HepG2 (cell line): ENCODE data around the gene SPC24. TPM values are rescaled to one million over a fixed set of nuclear protein-coding genes. Genes with fewer than 3 reads are reported as not detected.

Experiments used
- ARNTL ChIP-seq: sonication (generic); formaldehyde crosslinking; IDR thresholded peaks from 2 replicates; pipeline ENCODE4 v1.4.0; 2020; ENCODE audit warnings: mild to moderate bottlenecking, missing genetic modification reagents
- ASH2L ChIP-seq: fragments of 300-600, 200-600 bp; sonication (generic); IDR thresholded peaks from 2 replicates; pipeline ENCODE4 v1.7.0; 2017; ENCODE audit warnings: low read depth, mild to moderate bottlenecking, moderate library complexity, mixed read lengths, low read length; ENCODE audit not compliant: insufficient read length
- CEBPZ ChIP-seq: IDR thresholded peaks from 2 replicates; pipeline ENCODE4 v1.6.1; 2012; ENCODE audit warnings: low read length, improper control_type of control experiment
- E2F1 ChIP-seq: sonication (generic); formaldehyde crosslinking; IDR thresholded peaks from 2 replicates; pipeline ENCODE4 v1.5.0; 2020; ENCODE audit warnings: missing genetic modification reagents
- FOSL2 ChIP-seq: sonication (generic); formaldehyde crosslinking; IDR thresholded peaks from 2 replicates; pipeline ENCODE4 v1.4.0; 2020; ENCODE audit warnings: missing genetic modification reagents
- HIC2 ChIP-seq: sonication (generic); formaldehyde crosslinking; IDR thresholded peaks from 2 replicates; pipeline ENCODE4 v1.9.0; 2022; ENCODE audit warnings: low read depth, missing genetic modification reagents
- MAF1 ChIP-seq: sonication (generic); formaldehyde crosslinking; IDR thresholded peaks from 2 replicates; pipeline ENCODE4 v1.5.0; 2020; ENCODE audit warnings: missing genetic modification reagents, borderline replicate concordance
- SAFB2 ChIP-seq: sonication (generic); formaldehyde crosslinking; IDR thresholded peaks from 2 replicates; pipeline ENCODE4 v1.5.1; 2020; ENCODE audit warnings: missing genetic modification reagents, low read depth, mild to moderate bottlenecking, borderline replicate concordance
- SOX6 ChIP-seq, 2 experiments: fragments of 450-650 bp in 1 of 2; sonication (generic) in 1 of 2; formaldehyde crosslinking in 1 of 2; IDR thresholded peaks; 2 replicates each; pipeline versions ENCODE4 v1.4.0 to v1.6.1; 2017 to 2020; ENCODE audit warnings: antibody characterized with exemption in 1 of 2, mild to moderate bottlenecking in 1 of 2, missing genetic modification reagents in 1 of 2
- XBP1 ChIP-seq: sonication (generic); formaldehyde crosslinking; IDR thresholded peaks from 2 replicates; pipeline ENCODE4 v1.5.0; 2020; ENCODE audit warnings: missing genetic modification reagents
- ZKSCAN1 ChIP-seq: fragments of 150-350 bp; IDR thresholded peaks from 2 replicates; pipeline ENCODE4 v1.6.1; 2014; ENCODE audit warnings: low read length
- ZNF121 ChIP-seq: sonication (generic); formaldehyde crosslinking; IDR thresholded peaks from 2 replicates; pipeline ENCODE4 v1.5.0; 2020; ENCODE audit warnings: mild to moderate bottlenecking, missing genetic modification reagents
- ZNF235 ChIP-seq: sonication (generic); formaldehyde crosslinking; IDR thresholded peaks from 2 replicates; pipeline ENCODE4 v1.8.1; 2023; ENCODE audit warnings: mild to moderate bottlenecking, missing genetic modification reagents, borderline replicate concordance
- ZNF274 ChIP-seq: sonication (generic); formaldehyde crosslinking; IDR thresholded peaks from 2 replicates; pipeline ENCODE4 v1.5.1; 2020; ENCODE audit warnings: mild to moderate bottlenecking, missing genetic modification reagents
- ZNF503 ChIP-seq: sonication (generic); formaldehyde crosslinking; IDR thresholded peaks from 2 replicates; pipeline ENCODE4 v1.4.0; 2020; ENCODE audit warnings: missing genetic modification reagents
- polyA plus RNA-seq, 8 experiments: library from polyadenylated mRNA; depleted of rRNA in 3 of 8; stranded (reverse) in 7 of 8; unstranded in 1 of 8; fragments of >200 nt; fragmentation: Illumina TruSeq in 4 of 8; extraction: Trizol in 4 of 8; gene quantifications; 2 replicates each; pipeline versions ENCODE4 v1.2.1 to v1.2.3, GENCODE V29; 2011 to 2016; ENCODE audit warnings: low read depth in 4 of 8, missing spikeins in 1 of 8, mixed read lengths in 1 of 8; ENCODE audit not compliant: insufficient read depth in 1 of 8
- total RNA-seq, 5 experiments: library from RNA; depleted of rRNA; stranded (reverse); fragments of >200 nt; fragmentation: Illumina TruSeq; extraction: Trizol; gene quantifications; 2 replicates each; pipeline ENCODE4 v1.2.3, GENCODE V29; 2016; ENCODE audit warnings: low read depth in 1 of 5
- TF ChIP-seq, protein P1 (sequence below): sonication (generic); formaldehyde crosslinking; IDR thresholded peaks from 2 replicates; pipeline ENCODE4 v1.5.0; 2020; ENCODE audit warnings: mild to moderate bottlenecking, missing genetic modification reagents

The SPC24 gene
- total and polyA plus RNA-seq, 2 of the 13 experiments (the other 11 are each of a cell fraction or from before 2014, with no cell fraction given) = 10.0 to 46.2 TPM

DNA sequence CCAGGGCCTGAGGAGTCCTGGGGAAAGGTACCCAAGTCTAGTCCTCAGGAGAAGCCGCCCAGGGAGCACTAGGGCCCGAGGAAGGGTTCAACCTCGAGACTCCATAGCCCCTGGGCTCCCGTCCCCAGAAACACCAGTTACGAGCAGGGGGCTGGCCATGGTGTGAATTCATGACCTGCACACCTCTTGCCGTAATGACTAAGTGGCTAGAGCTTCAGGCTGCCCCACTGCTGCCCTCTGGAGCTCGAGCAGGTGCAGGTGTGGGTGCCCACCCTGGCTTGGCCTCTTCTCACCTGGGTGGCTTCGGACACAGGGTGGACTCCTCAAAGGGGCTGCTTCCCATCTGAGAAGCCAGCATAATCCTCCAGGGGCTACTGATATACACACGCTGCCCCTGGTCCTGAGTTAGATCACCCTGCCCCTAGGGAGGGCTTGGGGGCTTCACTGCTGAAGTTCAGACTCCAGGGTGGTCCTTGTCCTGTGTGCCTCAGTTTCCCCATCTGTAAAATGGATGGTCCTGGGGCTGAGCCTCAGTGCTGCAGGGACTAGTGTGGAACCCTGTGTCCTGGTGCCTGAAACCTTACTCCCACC lies 13.6 kb downstream of the SPC24 start (continued):
- TF ChIP-seq ZNF503 (CRISPR knock-in tag) = no peak
- TF ChIP-seq, protein P1, sequence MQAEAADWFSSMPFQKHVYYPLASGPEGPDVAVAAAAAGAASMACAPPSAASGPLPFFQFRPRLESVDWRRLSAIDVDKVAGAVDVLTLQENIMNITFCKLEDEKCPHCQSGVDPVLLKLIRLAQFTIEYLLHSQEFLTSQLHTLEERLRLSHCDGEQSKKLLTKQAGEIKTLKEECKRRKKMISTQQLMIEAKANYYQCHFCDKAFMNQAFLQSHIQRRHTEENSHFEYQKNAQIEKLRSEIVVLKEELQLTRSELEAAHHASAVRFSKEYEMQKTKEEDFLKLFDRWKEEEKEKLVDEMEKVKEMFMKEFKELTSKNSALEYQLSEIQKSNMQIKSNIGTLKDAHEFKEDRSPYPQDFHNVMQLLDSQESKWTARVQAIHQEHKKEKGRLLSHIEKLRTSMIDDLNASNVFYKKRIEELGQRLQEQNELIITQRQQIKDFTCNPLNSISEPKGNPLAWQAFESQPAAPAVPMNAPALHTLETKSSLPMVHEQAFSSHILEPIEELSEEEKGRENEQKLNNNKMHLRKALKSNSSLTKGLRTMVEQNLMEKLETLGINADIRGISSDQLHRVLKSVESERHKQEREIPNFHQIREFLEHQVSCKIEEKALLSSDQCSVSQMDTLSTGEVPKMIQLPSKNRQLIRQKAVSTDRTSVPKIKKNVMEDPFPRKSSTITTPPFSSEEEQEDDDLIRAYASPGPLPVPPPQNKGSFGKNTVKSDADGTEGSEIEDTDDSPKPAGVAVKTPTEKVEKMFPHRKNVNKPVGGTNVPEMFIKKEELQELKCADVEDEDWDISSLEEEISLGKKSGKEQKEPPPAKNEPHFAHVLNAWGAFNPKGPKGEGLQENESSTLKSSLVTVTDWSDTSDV = 0 out of 2 replicates have a peak, but pooled peaks have one; percentile 36
- no peak for TF ChIP-seq SOX6 (IDR thresholded peaks at IDR 0.05)
- no peak for TF ChIP-seq SOX6 (CRISPR knock-in tag; IDR thresholded peaks at IDR 0.05)
- TF ChIP-seq XBP1 (CRISPR knock-in tag) = no peak
- peak; percentile 80; the same call in 1 of the 2 replicates for TF ChIP-seq SAFB2 (CRISPR knock-in tag)
- TF ChIP-seq ZNF274 (CRISPR knock-in tag) = peak; percentile 2; the same call in 1 of the 2 replicates
- TF ChIP-seq ZNF121 (CRISPR knock-in tag) = no peak; the same call in 1 of the 2 replicates
- no peak for TF ChIP-seq E2F1 (CRISPR knock-in tag)
- TF ChIP-seq CEBPZ = no peak
- TF ChIP-seq FOSL2 (CRISPR knock-in tag) = 0 out of 2 replicates have a peak, but pooled peaks have one; percentile 38
- no peak for TF ChIP-seq MAF1
- no peak for TF ChIP-seq ARNTL
- TF ChIP-seq ZNF235 (CRISPR knock-in tag) = no peak
- TF ChIP-seq HIC2 = 0 out of 2 replicates have a peak, but pooled peaks have one; percentile 47
- no peak for TF ChIP-seq ASH2L
- TF ChIP-seq ZKSCAN1 = no peak
